H1 (cell line): Measurements from ENCODE around the gene PLCL1. TPM values are rescaled to one million over a fixed set of nuclear protein-coding genes. Genes with fewer than 3 reads are reported as not detected.

Experiments used
- SP1 ChIP-seq: IDR thresholded peaks from 2 replicates; pipeline ENCODE4 v1.6.1; 2011; ENCODE audit warnings: low read depth, low read length
- polyA plus RNA-seq, 7 experiments: library from polyadenylated mRNA; depleted of rRNA in 3 of 7; stranded (reverse) in 5 of 7; unstranded in 2 of 7; fragments of >200 nt in 5 of 7; fragments of 200-250 nt in 2 of 7; gene quantifications; 1 replicate in 5 of 7; 2 replicates in 1 of 7; 4 replicates in 1 of 7; pipeline versions ENCODE4 v1.2.1 to v1.2.3, GENCODE V29; 2011 to 2013; ENCODE audit warnings: missing spikeins in 2 of 7, mixed read lengths in 2 of 7
- total RNA-seq: library from RNA; stranded (reverse); fragmentation: NEBNext Ultra II Directional; extraction: Animal tissue kit (Norgen Biotek cat#: 25700); gene quantifications from 2 replicates; pipeline ENCODE4 v1.2.1, GENCODE V29; 2021

The PLCL1 gene
- total and polyA plus RNA-seq, 2 of the 8 experiments (the other 6 are each of a cell fraction or from before 2014, with no cell fraction given): not detected

GRCh38 chr2:197950006-197950405 is 145.6 kb downstream of the PLCL1 start (continued):
- TF ChIP-seq SP1: no peak
- TF ChIP-seq, all 59 proteins: peak for 0
